Gastroesophageal sphincter (tissue), 4 donors: Measurements from ENCODE around the gene GGPS1. TPM values are rescaled to one million over a fixed set of nuclear protein-coding genes. Genes with fewer than 3 reads are reported as not detected.

Experiments used
- ATAC-seq: fragments of 150-250 bp; one replicate; pipeline ENCODE4 v1.9.1; 2016; ENCODE audit warnings: mild to moderate bottlenecking, moderate library complexity
- H3K27ac ChIP-seq, 4 donors: fragments of 200-600 bp; sonication (generic) in 3 of 4; 1 replicate in 3 of 4; 2 replicates in 1 of 4; pipeline ENCODE4 v1.5.1; 2016 to 2019
- H3K27me3 ChIP-seq: fragments of 200-600 bp; sonication (generic); one replicate; pipeline ENCODE4 v1.5.1; 2019
- H3K36me3 ChIP-seq, 2 donors: fragments of 200-600 bp; sonication (generic); one replicate each; pipeline ENCODE4 v1.5.1; 2019; ENCODE audit warnings: control low read depth in 1 of 2
- H3K4me1 ChIP-seq, 3 donors: fragments of 200-600 bp; sonication (generic); 1 replicate in 2 of 3; 2 replicates in 1 of 3; pipeline ENCODE4 v1.5.1; 2016 to 2019; ENCODE audit warnings: control low read depth in 2 of 3
- H3K4me3 ChIP-seq, 2 donors: fragments of 200-600 bp; sonication (generic); one replicate each; pipeline ENCODE4 v1.5.1; 2019; ENCODE audit warnings: mild to moderate bottlenecking in 1 of 2, moderate library complexity in 1 of 2
- H3K9me3 ChIP-seq, 3 donors: fragments of 200-600 bp; sonication (generic); one replicate each; pipeline ENCODE4 v1.5.1; 2017 to 2019; ENCODE audit warnings: control low read depth in 2 of 3
- EP300 ChIP-seq: sonication (generic); formaldehyde crosslinking; IDR thresholded peaks from one replicate; pipeline ENCODE4 v1.6.1; 2017; ENCODE audit warnings: antibody characterized with exemption, mild to moderate bottlenecking
- POLR2A ChIP-seq, 2 donors: fragments of 450-650 bp; IDR thresholded peaks; one replicate each; pipeline ENCODE4 v1.6.1; 2017; ENCODE audit warnings: antibody characterized with exemption in 2 of 2, mild to moderate bottlenecking in 2 of 2, moderate library complexity in 1 of 2
- POLR2AphosphoS5 ChIP-seq: sonication (generic); formaldehyde crosslinking; IDR thresholded peaks from one replicate; pipeline ENCODE4 v1.6.1; 2017; ENCODE audit warnings: antibody characterized with exemption
- WGBS, 2 donors: methylation state at CpG; one replicate each; pipeline ENCODE4 v1.1.5; 2018; ENCODE audit warnings: low coverage in 1 of 2; 5-methylcytosine and 5-hydroxymethylcytosine counted together
- total RNA-seq, 4 donors: library from RNA; depleted of rRNA; stranded (reverse); fragments of >200 nt; gene quantifications; one replicate each; pipeline ENCODE4 v1.1.0, GENCODE V29; 2016
- TF ChIP-seq, protein P1 (sequence below), 4 experiments: fragments of 200-600 bp in 2 of 4; fragments of 450-650 bp in 2 of 4; sonication (generic) in 1 of 4; IDR thresholded peaks; one replicate each; pipeline ENCODE4 v1.5.1; 2017 to 2019; ENCODE audit warnings: antibody characterized with exemption in 4 of 4, mild to moderate bottlenecking in 2 of 4, moderate library complexity in 2 of 4

Gene GGPS1
- total RNA-seq, 4 donors from 2014 or later = 30.5 to 36.2 (median 31.3) TPM

DNA sequence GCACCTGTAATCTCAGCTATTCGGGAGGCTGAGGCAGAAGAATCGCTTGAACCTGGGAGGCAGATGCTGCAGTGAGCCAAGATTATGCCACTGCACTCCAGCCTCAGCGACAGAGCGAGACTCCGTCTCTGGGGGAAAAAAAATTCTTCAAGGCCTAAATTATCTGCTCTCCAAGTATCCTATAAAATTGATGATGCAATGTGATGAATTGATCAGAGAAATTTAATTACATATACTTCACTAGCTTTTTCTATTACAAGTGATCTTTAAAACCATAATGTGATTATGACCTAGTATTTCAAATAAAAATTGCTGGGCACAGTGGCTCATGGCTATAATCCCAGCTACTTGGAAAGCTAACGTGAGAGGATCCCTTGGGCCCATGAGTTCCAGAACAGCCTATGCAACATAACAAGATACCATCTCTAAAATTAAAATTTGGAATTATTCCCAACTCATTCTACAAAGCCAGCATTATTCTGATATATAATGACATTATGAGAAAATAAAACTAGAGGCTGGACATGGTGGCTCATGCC is 44.1 kb upstream of the GGPS1 start:
- Histone ChIP-seq H3K4me1 (peaks cover 0 to 59% (median 3%) of the 10 kb centered on the region in 3 donors), H3K27me3 (no peaks in the 10 kb centered on the region), H3K36me3 (no peaks in the 10 kb centered on the region), H3K27ac (no peak overlapping the region), H3K9me3 (no peaks in the 10 kb centered on the region), H3K4me3 (no peak overlapping the region)
- no peak for ATAC-seq
- whole genome bisulfite sequencing, 2 donors = 30 to 68% methylated on average over 1 to 2 of the region's 6 CpGs
- TF ChIP-seq POLR2A (IDR thresholded peaks at IDR 0.05) (no peak), EP300 (no peak)
- TF ChIP-seq, protein P1, sequence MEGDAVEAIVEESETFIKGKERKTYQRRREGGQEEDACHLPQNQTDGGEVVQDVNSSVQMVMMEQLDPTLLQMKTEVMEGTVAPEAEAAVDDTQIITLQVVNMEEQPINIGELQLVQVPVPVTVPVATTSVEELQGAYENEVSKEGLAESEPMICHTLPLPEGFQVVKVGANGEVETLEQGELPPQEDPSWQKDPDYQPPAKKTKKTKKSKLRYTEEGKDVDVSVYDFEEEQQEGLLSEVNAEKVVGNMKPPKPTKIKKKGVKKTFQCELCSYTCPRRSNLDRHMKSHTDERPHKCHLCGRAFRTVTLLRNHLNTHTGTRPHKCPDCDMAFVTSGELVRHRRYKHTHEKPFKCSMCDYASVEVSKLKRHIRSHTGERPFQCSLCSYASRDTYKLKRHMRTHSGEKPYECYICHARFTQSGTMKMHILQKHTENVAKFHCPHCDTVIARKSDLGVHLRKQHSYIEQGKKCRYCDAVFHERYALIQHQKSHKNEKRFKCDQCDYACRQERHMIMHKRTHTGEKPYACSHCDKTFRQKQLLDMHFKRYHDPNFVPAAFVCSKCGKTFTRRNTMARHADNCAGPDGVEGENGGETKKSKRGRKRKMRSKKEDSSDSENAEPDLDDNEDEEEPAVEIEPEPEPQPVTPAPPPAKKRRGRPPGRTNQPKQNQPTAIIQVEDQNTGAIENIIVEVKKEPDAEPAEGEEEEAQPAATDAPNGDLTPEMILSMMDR (IDR thresholded peaks at IDR 0.05) = no peak

GRCh38 chr1:235286667-235287066 is 41.7 kb upstream of the GGPS1 start:
- TF ChIP-seq, protein P1 (IDR thresholded peaks at IDR 0.05) = no peak
- TF ChIP-seq POLR2AphosphoS5 (no peak), POLR2A (IDR thresholded peaks at IDR 0.05) (no peak), EP300 (no peak)
- Histone ChIP-seq H3K36me3 (no peaks in the 10 kb centered on the region), H3K27ac (no peak overlapping the region), H3K9me3 (no peaks in the 10 kb centered on the region), H3K4me1 (peaks cover 0 to 69% (median 3%) of the 10 kb centered on the region in 3 donors), H3K27me3 (no peaks in the 10 kb centered on the region), H3K4me3 (no peak overlapping the region)
- no peak for ATAC-seq
- WGBS, 2 donors = 100% methylated on average over 1 of the region's 1 CpG; no CpG with 5 or more reads in 1 of the 2 donors

DNA sequence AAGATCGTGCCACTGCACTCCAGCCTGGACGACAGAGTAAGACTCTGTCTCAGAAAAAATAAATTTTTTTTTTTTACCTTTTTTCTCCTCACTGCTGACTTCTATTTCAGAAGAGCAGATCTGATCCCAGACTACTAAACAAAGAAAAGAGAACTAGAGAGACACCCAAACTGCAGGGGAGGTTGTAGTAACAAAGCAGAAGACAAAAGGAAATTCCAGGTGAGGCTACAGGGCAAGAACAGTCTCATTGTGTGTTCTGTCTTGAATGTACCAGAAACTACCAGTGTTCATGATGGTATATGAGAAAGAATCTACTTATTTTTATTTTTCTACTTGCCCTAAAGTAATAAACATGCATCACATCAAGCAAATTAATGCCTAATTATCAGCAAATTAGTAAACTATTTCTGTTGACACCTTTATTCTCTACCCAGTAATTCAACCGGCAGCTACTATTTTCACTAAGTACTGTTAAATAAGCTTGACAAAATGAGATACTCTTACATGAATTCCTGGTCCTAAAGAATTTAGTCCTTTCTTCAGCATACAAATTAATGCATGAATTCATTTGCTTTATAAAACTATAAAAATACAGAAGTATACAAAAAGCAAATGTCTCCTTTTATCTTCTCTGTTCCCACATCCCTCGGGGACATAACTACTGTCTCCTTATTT is 41.0 kb upstream of the GGPS1 start:
- 76 to 92% methylated on average over 4 of the region's 4 CpGs for WGBS, 2 donors
- no peak for ATAC-seq
- Histone ChIP-seq H3K27me3 (no peaks in the 10 kb centered on the region), H3K36me3 (no peaks in the 10 kb centered on the region), H3K4me3 (no peak overlapping the region), H3K4me1 (peaks cover 0 to 75% (median 3%) of the 10 kb centered on the region in 3 donors), H3K27ac (no peak overlapping the region), H3K9me3 (no peaks in the 10 kb centered on the region)
- TF ChIP-seq POLR2AphosphoS5 (no peak), EP300 (no peak), POLR2A (IDR thresholded peaks at IDR 0.05) (no peak)
- TF ChIP-seq, protein P1 (IDR thresholded peaks at IDR 0.05) = no peak

GRCh38 chr1:235289859-235290739 is 38.3 kb upstream of the GGPS1 start:
- Histone ChIP-seq H3K4me1 (peaks cover 0 to 77% (median 3%) of the 10 kb centered on the region in 3 donors), H3K27ac (no peak overlapping the region), H3K9me3 (no peaks in the 10 kb centered on the region), H3K36me3 (no peaks in the 10 kb centered on the region), H3K4me3 (no peak overlapping the region), H3K27me3 (no peaks in the 10 kb centered on the region)
- TF ChIP-seq POLR2A (IDR thresholded peaks at IDR 0.05) = no peak
- no peak for TF ChIP-seq POLR2AphosphoS5
- no peak for TF ChIP-seq EP300
- TF ChIP-seq, protein P1 (IDR thresholded peaks at IDR 0.05) = no peak
- 87 to 89% methylated on average over 11 to 12 of the region's 12 CpGs for WGBS, 2 donors
- ATAC-seq = no peak
